SH-SY5Y (cell line): ENCODE results near the gene PIK3CD.

Experiments used
- GATA2 ChIP-seq: IDR thresholded peaks from 2 replicates; pipeline ENCODE4 v1.6.1; 2011; ENCODE audit warnings: mild to moderate bottlenecking, low read depth, low read length
- GATA3 ChIP-seq: IDR thresholded peaks from 2 replicates; pipeline ENCODE4 v1.6.1; 2011; ENCODE audit warnings: low read depth, mild to moderate bottlenecking, low read length, moderate library complexity

PIK3CD gene

GRCh38 chr1:9612162-9612845 lies 39.2 kb upstream of the PIK3CD start:
- TF ChIP-seq GATA2 (peak; percentile 33; the same call in 1 of the 2 replicates), GATA3 (no peak)

GRCh38 chr1:9612871-9613624 lies 38.5 kb upstream of the PIK3CD start:
- 0 out of 2 replicates have a peak, but pooled peaks have one; percentile 24 for TF ChIP-seq GATA2
- TF ChIP-seq GATA3, result no peak

GRCh38 chr1:9613625-9614299 lies 37.8 kb upstream of the PIK3CD start:
- no peak for TF ChIP-seq GATA3
- TF ChIP-seq GATA2, result no peak

- no peak for TF ChIP-seq GATA3
These were observed 36.0 kb upstream of the PIK3CD start for GRCh38 chr1:9615316-9616063.

- TF ChIP-seq GATA2 (no peak), GATA3 (no peak)
These were observed 32.4 kb upstream of the PIK3CD start for GRCh38 chr1:9618909-9619679.

GRCh38 chr1:9621032-9621431 lies 30.5 kb upstream of the PIK3CD start:
- TF ChIP-seq GATA2 (no peak), GATA3 (no peak)

- no peak for TF ChIP-seq GATA2
- TF ChIP-seq GATA3, result no peak
These were observed 27.4 kb upstream of the PIK3CD start for GRCh38 chr1:9624081-9624480.

GRCh38 chr1:9626201-9626608 lies 25.3 kb upstream of the PIK3CD start:
- TF ChIP-seq GATA2, result no peak
- TF ChIP-seq GATA3, result no peak

- TF ChIP-seq GATA2, result no peak
- TF ChIP-seq GATA3, result no peak
These were observed 22.7 kb upstream of the PIK3CD start for GRCh38 chr1:9628541-9629444.

- no peak for TF ChIP-seq GATA2
These were observed 21.9 kb upstream of the PIK3CD start for GRCh38 chr1:9629445-9630201.

GRCh38 chr1:9630331-9631111 lies 21.0 kb upstream of the PIK3CD start:
- TF ChIP-seq GATA2 (no peak), GATA3 (no peak)

- no peak for TF ChIP-seq GATA3
- TF ChIP-seq GATA2, result no peak
These were observed 19.9 kb upstream of the PIK3CD start for GRCh38 chr1:9631613-9632012.
